Measurements from ENCODE around the gene GNG13.

The GNG13 gene

GRCh38 chr16:799948-800833, at the start of gene GNG13:
GNG13 (minus strand) TSS chr16:800734; CDS start chr16:799077, 1,657 bp downstream.
- Mint-ChIP-seq H3K4me1 (peaks cover 16% of the 10 kb centered on the region), H3K9me3 (no peaks in the 10 kb centered on the region), H3K27ac (no peak within 1 kb of the TSS), H3K4me3 (no peak within 1 kb of the TSS), H3K27me3 (peaks cover 53% of the 10 kb centered on the region)
- DNase-seq: no peak
- no peak for ATAC-seq

GRCh38 chr16:848510-849253, 48.1 kb upstream of the GNG13 start:
- Mint-ChIP-seq H3K27ac (peak overlapping the region in 1 of 2 donors; percentile 59), H3K4me1 (no peaks in the 10 kb centered on the region), H3K4me3 (no peak overlapping the region), H3K27me3 (no peaks in the 10 kb centered on the region), H3K9me3 (peaks cover 0 to 11% of the 10 kb centered on the region in 2 donors)
- ATAC-seq: no peak
- DNase-seq: no peak

- ATAC-seq (no peak), DNase-seq (no peak)
- Mint-ChIP-seq H3K9me3 (peaks cover 0 to 11% of the 10 kb centered on the region in 2 donors), H3K4me3 (no peak overlapping the region), H3K4me1 (no peaks in the 10 kb centered on the region), H3K27me3 (no peaks in the 10 kb centered on the region), H3K27ac (no peak overlapping the region)
These were observed 47.3 kb upstream of the GNG13 start for GRCh38 chr16:847681-848445.

GRCh38 chr16:847151-847550, 46.6 kb upstream of the GNG13 start:
- no peak overlapping the region for H3K27ac Mint-ChIP-seq
- H3K9me3 Mint-ChIP-seq: peaks cover 0 to 11% of the 10 kb centered on the region in 2 donors
- H3K27me3 Mint-ChIP-seq: no peaks in the 10 kb centered on the region
- no peak overlapping the region for H3K4me3 Mint-ChIP-seq
- DNase-seq (no peak), ATAC-seq (no peak)
- no peaks in the 10 kb centered on the region for H3K4me1 Mint-ChIP-seq

- ATAC-seq: no peak
- Mint-ChIP-seq H3K4me3 (no peak overlapping the region), H3K9me3 (peaks cover 0 to 6% of the 10 kb centered on the region in 2 donors), H3K4me1 (no peaks in the 10 kb centered on the region), H3K27me3 (no peaks in the 10 kb centered on the region), H3K27ac (no peak overlapping the region)
- no peak for DNase-seq
These were observed 44.8 kb upstream of the GNG13 start for GRCh38 chr16:845351-845745.

GRCh38 chr16:844638-845350, 44.3 kb upstream of the GNG13 start:
- no peaks in the 10 kb centered on the region for H3K27me3 Mint-ChIP-seq
- H3K4me3 Mint-ChIP-seq: no peak overlapping the region
- H3K4me1 Mint-ChIP-seq: no peaks in the 10 kb centered on the region
- DNase-seq (no peak), ATAC-seq (no peak)
- H3K9me3 Mint-ChIP-seq: peaks cover 0 to under 1% of the 10 kb centered on the region in 2 donors
- no peak overlapping the region for H3K27ac Mint-ChIP-seq

- no peaks in the 10 kb centered on the region for H3K4me1 Mint-ChIP-seq
- no peaks in the 10 kb centered on the region for H3K27me3 Mint-ChIP-seq
- no peaks in the 10 kb centered on the region for H3K9me3 Mint-ChIP-seq
- H3K4me3 Mint-ChIP-seq: no peak overlapping the region
- DNase-seq (no peak), ATAC-seq (no peak)
- no peak overlapping the region for H3K27ac Mint-ChIP-seq
These were observed 43.2 kb upstream of the GNG13 start for GRCh38 chr16:843771-844170.

GRCh38 chr16:842711-843560, 42.4 kb upstream of the GNG13 start:
- Mint-ChIP-seq H3K27ac (no peak overlapping the region), H3K4me3 (no peak overlapping the region), H3K4me1 (no peaks in the 10 kb centered on the region), H3K9me3 (no peaks in the 10 kb centered on the region), H3K27me3 (no peaks in the 10 kb centered on the region)
- ATAC-seq (no peak), DNase-seq (no peak)

- Mint-ChIP-seq H3K27me3 (no peaks in the 10 kb centered on the region), H3K9me3 (no peaks in the 10 kb centered on the region), H3K27ac (no peak overlapping the region), H3K4me1 (no peaks in the 10 kb centered on the region), H3K4me3 (no peak overlapping the region)
- DNase-seq: no peak
- ATAC-seq: no peak
These were observed 41.5 kb upstream of the GNG13 start for GRCh38 chr16:842061-842476.

GRCh38 chr16:841455-842060, 41.0 kb upstream of the GNG13 start:
- no peaks in the 10 kb centered on the region for H3K27me3 Mint-ChIP-seq
- no peak overlapping the region for H3K27ac Mint-ChIP-seq
- H3K9me3 Mint-ChIP-seq: peaks cover under 1 to 5% of the 10 kb centered on the region in 2 donors
- H3K4me1 Mint-ChIP-seq: no peaks in the 10 kb centered on the region
- DNase-seq (no peak), ATAC-seq (no peak)
- H3K4me3 Mint-ChIP-seq: no peak overlapping the region

GRCh38 chr16:840561-841454, 40.3 kb upstream of the GNG13 start:
- no peaks in the 10 kb centered on the region for H3K27me3 Mint-ChIP-seq
- H3K27ac Mint-ChIP-seq: no peak overlapping the region
- H3K4me1 Mint-ChIP-seq: no peaks in the 10 kb centered on the region
- H3K4me3 Mint-ChIP-seq: no peak overlapping the region
- DNase-seq (no peak), ATAC-seq (no peak)
- H3K9me3 Mint-ChIP-seq: peaks cover 5 to 12% of the 10 kb centered on the region in 2 donors

- H3K27ac Mint-ChIP-seq: no peak overlapping the region
- ATAC-seq: no peak
These were observed 39.3 kb upstream of the GNG13 start for GRCh38 chr16:839643-840408.

GRCh38 chr16:838741-839140, 38.2 kb upstream of the GNG13 start:
- H3K4me1 Mint-ChIP-seq: no peaks in the 10 kb centered on the region
- no peak for ATAC-seq
- H3K4me3 Mint-ChIP-seq: no peak overlapping the region
- peaks cover 5 to 17% of the 10 kb centered on the region in 2 donors for H3K9me3 Mint-ChIP-seq
- no peak overlapping the region for H3K27ac Mint-ChIP-seq
- no peaks in the 10 kb centered on the region for H3K27me3 Mint-ChIP-seq
- DNase-seq: no peak

More at GRCh38 chr16:839643-840408, 39.3 kb upstream of the GNG13 start:
- H3K27me3 Mint-ChIP-seq: no peaks in the 10 kb centered on the region
- no peak overlapping the region for H3K4me3 Mint-ChIP-seq
- H3K4me1 Mint-ChIP-seq: no peaks in the 10 kb centered on the region
- no peak for DNase-seq
- H3K9me3 Mint-ChIP-seq: peaks cover 5 to 17% of the 10 kb centered on the region in 2 donors
